Activated T-helper 1 cell treated with anti-CD3 and anti-CD28 coated beads, Interleukin-2, amount 50 U/mL, for 16 hours (primary cell): ENCODE results near the gene TEX11.

Experiments used
- DNase-seq, 2 donors: peaks; one replicate each; pipeline ENCODE4 v3.0.0-alpha.2; 2020; ENCODE audit warnings: low read depth in 1 of 2, low spot score in 1 of 2

The TEX11 gene

GRCh38 chrX:70498129-70498528, 410.4 kb downstream of the TEX11 start:
- DNase-seq = no peak

GRCh38 chrX:70497026-70497425, 411.5 kb downstream of the TEX11 start:
- DNase-seq = no peak

GRCh38 chrX:70496491-70496890, 412.0 kb downstream of the TEX11 start:
- no peak for DNase-seq

- DNase-seq = no peak
These were observed 414.1 kb downstream of the TEX11 start for GRCh38 chrX:70494441-70494840.

DNA sequence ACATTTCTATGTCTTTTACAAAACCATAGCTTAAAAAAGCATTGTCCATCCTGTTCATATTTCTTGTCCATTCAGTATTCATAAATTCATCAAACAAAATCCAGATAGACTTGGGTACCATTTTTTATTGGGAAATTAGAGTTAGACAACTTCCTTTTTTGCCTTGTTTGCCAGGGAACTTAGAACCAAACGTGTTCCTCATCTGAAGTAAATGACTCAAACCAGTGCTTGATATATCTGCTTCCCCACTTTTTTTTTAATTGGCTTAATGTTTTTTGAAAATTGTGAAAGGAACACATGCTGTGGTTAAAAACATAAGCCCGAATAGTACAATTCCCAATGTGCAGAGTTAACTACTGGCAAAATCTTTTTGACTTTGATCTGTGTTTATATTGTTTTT, 419.7 kb downstream of the TEX11 start:
- no peak for DNase-seq

DNA sequence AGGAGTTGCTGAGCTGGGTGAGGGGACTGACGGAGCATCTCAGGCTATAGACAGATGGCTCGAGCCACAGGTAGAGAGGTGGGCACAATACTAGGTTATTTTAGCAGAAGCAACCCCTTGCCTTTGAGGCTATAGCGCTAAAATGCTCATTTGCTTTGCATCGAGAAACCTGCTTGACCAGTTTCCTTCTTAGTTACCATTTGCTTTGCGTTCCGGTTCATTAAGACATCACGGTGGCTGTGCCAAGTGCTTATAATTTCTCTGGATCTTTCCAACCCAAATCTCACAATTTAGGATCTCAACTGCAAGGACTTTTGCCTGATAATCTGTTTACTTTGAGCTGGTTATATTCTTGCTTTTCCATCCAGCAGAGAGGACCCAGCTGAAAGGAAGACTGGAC, 423.0 kb downstream of the TEX11 start:
- no peak for DNase-seq

- no peak for DNase-seq
These were observed 426.2 kb downstream of the TEX11 start for GRCh38 chrX:70482300-70482699.

GRCh38 chrX:70481471-70482270, 426.8 kb downstream of the TEX11 start:
- no peak for DNase-seq

GRCh38 chrX:70480660-70481018, 427.9 kb downstream of the TEX11 start:
- no peak for DNase-seq

- no peak for DNase-seq
These were observed 428.4 kb downstream of the TEX11 start for GRCh38 chrX:70479922-70480659.

DNA sequence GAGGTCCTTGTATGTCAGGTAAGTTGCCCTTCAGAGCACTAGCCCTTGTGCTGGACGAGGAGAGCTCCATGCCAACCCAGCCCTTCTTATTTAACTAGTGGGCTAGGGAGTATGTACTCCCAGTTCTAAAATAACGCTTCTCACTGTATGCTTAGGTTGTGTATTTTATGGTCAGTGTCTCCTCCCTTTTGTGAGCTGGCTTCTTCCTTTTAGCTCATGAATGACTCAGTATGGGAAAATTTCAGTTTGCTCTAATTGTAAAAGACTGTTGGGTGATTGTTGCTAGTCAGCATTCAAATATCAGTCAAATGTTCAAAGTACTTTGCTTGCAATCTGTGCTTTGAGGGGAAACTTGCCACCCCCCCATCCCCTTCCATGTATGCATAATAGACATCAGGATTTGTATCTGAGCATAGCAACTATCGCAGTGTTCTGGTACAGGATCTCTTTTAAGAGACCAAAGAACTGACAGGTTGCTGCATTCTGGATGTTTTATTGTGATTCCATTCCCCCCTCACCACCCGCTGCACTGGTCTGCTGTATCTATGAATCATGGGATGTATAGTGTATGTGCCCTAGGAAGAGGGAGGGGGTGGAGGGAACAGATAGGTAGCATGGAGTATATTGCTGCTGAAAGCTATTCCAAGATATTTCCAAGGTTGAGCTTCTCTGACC, 429.1 kb downstream of the TEX11 start:
- no peak for DNase-seq
